Activated effector memory CD4-positive, alpha-beta T cell treated with Interleukin-2 at 50 U/mL for 16 hours (primary cell): ENCODE data around the gene NUMB.

Experiments
- DNase-seq: peaks from one replicate; pipeline ENCODE4 v3.0.0-alpha.2; 2020

The NUMB gene

DNA sequence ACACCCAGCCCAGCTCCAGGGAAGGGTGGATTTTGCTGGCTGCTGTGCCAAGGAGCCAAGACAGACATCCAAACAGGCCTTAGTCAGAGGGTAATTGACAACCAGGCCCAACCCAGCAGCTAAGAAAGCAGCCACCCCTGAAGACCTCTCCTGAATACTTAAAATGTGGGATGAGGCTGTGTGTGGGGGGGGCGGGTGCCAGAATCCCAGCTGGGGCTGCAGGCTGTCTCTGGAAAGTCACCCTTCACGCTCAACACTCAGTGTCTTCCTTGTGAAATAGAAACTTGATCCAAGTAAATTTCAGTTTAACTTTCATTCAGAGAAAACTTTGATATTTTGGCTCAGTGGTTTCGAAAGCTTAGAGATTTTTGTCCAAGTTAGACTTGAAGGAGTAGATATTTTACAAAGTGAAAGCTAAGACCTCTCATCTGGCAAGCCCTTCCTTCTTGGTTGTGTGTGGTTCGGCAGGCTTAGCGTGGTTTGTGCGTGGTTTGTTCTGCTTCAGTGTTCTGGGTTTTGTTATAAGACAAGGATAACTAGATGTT is 215.9 kb downstream of the NUMB start:
- no peak for DNase-seq

DNA sequence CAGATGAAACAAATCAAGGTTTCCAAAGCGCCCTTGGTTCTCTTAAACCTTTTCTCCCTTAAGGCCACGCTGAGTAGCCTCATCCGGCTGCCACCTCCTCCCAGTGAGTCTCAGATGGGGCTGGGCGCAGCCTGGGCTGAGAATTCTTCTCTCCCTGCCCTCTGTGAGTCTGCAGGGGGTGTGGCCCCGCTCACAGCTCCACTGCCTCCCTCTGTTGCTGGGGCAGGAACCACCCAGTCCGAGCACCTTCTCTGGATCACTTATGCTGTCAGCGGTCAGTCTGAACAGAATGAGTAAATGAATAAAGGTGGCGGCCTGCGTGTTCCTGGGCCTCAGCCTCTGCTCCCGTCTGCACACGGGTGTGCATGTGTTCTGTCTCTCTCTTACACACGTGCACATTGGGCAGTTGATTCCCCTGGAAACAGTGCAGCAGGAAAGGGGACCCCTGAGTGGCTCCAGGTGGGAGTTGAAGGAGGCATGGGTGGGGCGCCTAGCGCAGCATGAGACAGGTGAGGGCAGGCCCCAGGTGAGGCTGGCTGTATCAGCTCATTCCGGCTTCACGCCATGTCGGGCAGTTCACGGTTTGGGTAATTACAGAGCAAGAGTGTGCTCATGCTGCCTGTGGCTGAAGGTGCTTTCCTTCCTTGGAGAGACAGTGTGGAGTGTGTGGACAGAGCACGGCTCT is 216.7 kb downstream of the NUMB start:
- no peak for DNase-seq

DNA sequence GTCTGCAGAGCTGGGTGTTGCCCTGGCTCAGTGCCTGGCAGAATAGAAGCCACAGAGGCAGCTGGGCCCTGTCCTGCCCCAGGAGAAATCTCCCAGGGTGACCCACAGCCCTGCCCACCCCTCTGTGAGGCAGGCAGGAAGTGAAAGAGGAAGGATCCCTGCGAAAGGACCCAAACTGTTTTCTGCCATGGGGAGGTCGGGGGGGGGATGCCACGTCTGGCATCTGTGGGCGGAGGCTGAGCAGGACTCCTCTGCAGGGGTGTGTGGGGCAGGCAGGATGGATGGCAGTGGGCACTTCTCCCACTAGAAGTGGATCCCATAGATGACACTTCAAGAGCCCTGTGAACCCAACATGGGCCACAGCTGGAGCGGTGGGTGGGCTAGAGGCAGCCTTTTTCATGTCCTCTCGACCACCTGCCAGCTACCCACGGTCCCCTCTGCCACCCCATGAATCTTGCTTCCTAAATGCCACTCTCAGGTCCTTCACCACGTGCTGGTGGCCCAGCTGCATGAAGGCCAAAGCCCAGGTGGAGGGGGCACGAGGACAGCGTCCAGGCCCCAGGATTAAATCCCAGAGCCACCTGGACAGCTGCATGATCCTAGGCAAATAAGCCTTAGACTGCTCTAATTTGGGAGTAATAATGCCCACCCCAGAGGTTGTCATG is 217.4 kb downstream of the NUMB start:
- no peak for DNase-seq

DNA sequence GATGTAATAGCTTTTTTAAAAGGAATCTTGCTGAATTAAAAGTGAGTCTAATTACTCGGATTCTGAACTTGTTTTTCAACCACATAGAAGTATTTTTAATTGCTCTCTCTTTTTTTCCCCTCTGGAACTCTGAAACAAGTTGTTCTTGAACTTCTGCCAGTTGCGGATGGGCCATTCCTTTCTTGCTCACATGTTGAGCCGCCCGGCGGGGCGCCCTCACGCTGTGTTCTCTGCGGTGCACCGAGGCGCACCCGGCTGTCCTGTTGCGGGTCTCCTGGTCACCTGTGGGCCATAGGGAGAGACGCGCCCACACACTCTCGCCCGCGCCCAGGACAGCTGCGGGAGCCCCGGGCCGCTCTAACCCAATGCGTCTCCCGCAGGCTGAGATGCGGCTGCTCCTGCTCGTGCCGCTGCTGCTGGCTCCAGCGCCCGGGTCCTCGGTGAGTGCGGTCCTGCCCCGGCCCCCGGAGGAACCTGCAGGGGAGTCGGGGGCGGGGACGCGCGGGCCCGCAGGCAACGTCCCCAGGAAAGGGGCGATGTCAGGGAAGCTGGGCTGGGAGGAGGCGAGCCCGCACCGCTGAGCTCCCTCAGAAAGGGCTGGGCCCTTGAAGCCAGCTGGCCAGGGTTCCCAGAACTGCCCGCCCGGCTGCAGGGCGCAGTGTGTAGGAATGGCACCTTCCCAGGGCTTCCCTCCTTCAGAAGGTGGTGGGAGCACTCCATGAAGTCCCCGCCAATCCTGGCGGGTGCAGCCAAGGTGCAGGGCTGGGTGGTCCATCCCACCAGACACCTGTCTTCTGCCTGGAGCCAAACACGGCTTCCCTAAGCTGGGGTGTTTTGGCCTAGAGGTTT is 218.7 kb downstream of the NUMB start:
- DNase-seq = no peak

DNA sequence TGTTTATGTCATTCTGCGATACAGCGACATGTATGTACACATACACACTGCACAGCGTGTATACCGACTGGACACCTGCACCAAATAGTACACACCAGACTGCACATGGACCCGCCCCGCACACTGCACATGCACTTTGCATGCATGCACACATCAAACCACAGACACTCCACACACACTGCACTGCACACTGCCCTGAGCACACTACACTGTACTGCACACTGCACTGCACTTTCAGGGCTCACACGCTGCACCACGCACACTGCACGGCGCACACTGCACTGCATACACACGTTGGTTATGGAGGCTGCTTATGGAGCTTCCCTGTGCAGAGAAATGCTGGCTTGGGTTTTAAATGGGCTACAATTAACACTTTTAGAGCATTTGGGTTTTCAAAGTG is 219.4 kb downstream of the NUMB start:
- no peak for DNase-seq

DNA sequence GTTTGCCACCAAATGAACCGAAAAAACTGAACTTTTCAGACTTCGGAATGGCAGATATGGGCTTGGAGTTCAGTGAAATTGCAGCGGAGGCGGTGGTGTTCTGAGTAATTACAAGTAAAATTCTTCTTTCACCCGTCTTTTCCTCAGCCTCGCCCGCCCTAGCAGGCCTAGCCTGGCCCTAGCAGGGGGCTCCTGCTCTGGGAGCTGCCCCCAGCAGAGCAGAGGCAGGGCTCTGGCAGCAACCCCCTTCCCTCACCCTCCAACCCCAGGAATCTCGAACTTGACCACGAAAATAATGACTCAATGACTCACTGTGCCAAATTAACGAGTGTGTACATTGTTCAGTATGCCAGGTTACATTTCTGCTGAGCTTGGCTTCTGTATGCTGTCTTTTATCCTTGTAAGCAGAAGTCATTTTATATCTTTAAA is 219.9 kb downstream of the NUMB start:
- DNase-seq = no peak

DNA sequence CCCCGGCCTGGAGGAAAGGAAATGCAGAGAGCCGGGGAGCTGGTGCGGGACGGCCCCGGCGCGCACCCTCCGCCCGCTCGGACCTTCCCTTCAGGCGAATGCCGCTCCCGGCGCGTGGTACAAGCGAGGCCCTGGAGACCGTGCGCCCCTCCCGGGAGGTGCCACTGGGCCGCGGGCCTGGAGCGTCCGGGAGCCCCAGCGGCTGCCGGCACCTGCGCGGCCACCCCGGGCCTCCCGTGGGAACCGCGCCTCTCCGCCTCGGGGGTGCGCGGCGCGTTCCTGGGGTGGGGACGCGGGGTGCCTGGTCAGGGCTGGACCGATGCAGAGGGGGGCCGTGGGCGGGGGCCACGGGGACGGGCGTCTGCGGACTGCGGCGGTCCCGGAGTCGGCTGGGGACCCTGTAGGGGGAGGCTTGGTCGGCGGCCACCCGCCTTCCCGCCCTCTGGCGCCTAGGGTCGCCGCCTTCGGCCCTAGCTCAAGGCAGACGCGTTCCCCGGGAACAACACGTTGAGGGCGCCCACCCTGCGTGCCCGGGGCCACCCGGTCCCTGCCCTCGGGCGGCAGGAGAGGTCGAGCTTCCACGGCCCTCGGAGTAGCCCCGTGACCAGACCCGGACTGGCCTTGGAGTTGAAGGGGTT is 220.4 kb downstream of the NUMB start:
- no peak for DNase-seq

DNA sequence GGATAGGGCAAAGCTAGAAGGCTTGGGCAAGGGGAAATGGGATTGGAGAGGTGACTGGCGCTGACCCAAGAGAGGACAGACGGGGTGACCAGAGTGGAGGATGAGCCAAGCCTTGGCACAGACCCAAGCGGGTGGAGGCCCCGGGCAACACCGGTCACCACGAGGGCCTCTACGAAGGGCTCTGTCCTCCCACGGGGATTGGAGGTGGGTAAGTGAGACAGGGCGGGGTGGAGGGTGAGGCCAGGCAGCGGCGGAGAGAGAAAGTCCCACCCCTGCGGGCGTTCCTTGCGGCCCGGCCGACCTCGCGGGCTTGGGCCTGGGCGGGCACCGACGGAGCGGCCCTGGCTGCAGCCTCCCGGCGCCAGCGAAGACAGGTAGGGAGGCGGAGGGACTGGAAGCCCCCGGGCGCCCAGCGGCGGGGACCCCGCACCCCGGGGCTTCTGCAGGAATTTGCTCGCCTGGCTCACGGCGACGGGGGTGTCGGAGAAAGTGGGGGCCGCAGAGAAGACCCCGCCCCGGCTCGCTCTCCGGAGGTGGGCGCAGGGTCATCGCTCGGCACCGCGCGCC is 221.0 kb downstream of the NUMB start, which contains the start of gene PAPLN:
TSS of gene PAPLN (plus strand) at position 288 of the 567 bp plus-strand sequence. CDS start 2,273 bp downstream, outside the sequence.
- no peak for DNase-seq

DNA sequence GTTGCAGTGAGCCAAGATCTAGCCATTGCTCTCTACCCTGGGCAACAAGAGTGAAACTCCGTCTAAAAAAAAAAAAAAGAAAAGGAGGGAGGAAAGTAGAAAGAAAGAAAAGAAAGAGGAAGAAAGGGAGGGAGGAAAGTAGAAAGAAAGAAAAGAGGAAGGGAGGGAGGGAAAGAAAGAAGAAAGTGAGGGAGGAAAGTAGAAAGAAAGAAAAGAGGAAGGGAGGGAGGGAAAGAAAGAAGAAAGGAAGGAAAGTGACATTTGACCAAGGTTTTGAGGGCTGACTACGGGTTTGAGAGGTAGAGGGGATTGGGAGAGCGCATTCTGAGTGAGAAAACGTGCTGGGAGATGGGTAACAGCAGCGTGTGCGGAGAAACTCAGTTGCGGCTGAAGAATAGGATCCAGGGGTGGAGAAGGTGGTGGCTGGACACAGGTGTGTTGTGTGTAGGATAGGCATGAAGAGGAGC is 221.6 kb downstream of the NUMB start:
- no peak for DNase-seq

DNA sequence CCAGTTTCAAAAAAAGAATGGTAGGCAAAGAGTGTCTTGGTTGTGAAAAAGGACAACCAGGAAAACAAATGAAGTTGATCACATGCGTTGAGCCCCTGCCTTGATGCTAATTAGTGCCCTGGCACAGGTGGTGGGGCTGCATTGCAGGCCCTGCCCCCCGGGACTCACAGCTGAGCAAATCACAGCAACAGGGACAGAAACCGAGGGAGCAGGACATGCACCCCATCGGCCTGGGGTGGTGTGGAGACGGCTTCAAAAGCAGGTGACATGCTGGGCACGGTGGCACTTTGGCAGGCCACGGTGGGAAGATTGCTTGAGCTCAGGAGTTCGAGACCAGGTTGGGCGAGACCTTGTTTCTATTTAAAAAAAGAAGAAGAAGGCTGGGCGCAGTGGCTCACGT is 222.2 kb downstream of the NUMB start:
- DNase-seq = no peak

DNA sequence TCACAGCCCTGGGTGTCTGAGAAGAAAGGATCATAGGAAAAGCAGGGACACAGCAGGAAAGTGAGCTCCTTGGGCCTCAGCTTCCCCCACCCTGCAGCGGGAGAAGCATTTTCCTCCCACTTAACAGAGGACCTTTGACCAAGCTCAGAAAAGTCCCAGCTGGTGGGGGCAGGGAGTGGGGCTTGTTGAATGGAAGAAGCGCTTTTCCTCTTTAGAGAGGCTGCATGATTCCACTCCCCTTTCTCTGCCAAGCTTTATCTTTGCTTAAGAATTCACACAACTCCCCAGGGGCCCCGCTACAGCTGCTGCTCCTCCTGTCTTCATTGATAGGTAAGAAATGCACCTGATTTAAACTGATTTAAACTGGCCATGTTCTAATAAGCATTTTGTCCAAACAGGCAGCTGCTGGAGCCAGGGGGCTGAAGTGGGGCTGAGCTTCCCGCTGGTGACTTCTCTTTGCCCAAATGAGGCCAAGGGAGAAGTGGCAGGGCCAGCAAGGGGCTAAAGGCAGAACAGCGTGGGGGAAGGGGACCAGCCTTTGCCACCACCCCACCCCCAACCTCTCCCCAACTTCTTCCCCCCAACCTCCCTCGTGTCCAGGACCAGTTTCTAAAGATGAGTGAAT is 222.7 kb downstream of the NUMB start:
- DNase-seq = no peak

DNA sequence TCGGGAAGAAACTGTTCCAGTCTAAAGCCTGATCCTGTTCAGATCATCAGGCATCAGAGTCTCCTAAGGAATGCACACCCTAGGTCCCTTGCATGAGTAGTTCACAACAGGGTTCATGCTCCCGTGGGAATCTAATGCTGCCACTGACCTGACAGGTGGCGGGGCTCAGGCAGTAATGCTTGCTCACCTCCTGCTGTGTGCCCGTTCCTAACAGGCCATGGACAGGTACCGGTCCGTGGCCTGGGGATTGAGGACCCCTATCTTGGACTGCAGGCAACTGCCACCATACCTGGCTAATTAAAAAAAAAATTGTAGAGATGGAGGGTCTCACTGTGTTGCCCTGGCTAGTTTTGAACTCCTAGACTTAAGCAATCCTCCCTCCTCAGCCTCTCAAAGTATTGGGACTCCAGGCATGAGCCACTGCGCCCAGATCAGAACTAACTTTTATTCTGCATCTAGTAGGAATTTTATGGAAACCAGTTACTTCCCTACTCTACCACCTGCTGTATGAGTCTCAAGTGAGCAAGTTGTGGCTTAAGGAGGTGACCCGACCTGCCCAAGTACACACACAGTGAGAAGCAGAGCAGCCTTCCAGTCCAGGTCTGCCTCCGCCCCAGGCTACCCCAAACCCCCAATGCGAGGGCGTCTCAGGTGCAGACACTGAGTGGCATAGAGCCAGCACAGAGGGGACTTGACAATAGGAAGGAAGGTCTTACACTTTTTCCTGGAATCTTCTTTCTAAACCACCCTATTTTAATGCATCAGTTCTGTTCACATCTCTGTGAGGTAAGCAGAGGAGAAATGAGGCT is 223.6 kb downstream of the NUMB start:
- DNase-seq = no peak

DNA sequence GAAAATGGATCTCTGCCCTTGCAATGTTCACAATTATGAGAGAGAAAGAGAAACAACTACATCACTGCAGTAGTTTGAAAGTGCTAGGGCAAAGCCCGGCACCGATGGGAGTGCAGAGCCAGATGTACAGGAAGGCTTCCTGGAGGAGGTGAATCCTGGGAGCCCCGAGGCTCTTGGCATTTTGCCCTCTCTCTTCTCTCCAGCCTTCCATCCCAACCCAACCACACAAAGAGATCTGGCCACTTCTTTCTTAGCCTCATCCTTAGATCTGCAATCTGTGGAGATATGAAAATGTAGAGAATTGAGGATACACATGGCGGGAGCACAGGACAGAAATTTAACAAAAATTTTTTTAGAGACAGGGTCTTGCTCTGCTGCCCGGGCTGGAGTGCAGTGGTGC is 224.3 kb downstream of the NUMB start:
- DNase-seq = no peak

DNA sequence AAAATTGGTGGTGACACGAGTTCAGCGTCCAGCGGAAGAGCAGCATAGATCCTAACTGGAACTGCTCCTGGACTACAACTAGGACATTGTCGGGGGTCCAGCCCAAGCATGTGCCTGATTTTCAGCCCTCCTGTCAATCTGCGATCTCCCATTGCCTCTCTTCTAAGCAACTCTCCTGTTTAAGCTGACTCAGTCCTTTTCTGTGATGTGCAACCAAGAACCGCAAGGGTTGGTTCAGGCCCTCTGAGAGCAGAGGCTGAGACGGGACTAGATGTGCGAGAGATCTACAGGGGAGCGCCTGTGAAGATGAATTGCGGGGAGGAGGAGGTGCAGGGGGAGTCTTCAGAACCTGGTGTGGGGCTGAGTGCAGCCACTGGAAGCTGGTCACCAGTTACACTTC is 224.8 kb downstream of the NUMB start:
- DNase-seq = no peak

DNA sequence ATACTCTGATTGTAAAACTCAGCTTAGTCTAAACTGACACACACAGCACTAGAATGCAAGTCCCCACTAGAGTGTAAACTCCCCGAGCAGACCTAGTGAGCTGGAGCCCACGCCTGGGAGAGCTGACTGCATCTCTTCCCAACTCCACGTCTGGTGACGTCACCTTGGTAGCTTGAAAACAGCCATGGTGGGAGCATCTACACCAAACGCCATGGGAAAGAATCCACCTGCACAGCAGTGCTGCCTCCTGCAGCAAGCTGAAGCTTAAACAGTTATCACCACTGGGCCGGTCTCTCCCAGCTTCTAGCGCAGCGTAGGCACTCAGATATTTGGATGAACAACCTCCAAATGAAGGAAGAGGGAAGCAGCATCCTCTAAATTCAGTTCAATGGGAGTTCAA is 225.4 kb downstream of the NUMB start:
- no peak for DNase-seq

DNA sequence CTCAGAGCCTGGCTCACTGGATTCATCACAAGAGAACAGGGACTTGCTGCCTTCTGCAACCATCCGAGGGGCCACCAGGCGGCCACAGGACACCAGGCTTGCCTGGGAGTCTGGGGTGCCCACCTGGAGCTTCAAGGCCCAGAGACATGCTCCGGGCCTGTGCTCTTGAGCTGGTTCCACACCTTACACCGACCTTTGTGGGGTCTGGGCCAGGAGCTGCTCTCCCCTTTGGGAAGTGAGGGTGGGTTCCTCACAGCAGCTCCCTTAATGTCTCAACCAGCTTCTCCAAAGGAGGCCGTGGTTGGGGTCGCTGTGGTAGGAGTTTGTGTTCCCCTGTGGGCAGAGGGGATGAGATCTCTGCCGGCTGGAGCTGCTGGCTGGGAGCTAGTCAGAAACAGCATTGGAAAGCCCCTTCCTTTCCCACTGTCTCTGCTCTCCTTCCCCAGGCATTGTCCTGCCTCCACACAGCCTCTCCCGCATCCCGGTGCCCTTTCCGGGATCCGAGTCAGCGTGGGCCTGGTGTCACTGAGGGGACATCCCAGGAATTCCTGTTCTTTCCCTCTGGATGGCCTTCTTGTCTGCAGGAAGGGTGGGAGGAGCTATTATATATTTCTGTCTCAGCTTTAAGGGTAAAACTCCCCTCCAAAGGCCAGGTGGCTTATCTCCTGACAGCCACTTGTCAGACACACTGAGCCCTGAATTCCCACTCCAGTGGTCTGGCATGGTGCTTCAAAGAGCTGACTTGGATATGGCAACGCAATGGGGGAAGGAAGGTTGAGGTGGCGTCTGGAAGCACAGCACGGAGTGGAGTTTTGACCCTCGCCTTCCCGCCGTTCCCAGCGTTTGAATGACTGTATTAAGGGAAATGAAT is 226.1 kb downstream of the NUMB start:
- DNase-seq = no peak

DNA sequence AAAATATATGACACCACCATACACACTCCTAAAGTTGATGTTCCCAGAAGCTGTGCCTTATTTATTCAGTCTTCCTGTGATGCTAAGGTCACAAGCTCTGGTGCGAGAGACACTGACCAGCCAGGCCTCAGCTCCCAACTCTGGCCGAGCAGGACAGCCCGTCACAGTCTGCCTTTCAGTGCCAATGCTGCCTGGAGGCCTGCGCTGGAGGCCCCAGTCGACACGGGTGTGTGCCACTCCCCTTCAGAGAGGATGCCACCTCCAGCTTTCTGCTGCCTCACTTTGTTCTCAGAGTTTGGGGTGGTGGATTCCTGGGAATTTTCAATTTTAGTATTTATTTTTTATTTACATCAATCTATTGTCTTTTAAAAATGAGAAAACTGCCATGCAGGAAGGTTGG is 228.3 kb downstream of the NUMB start:
- no peak for DNase-seq

DNA sequence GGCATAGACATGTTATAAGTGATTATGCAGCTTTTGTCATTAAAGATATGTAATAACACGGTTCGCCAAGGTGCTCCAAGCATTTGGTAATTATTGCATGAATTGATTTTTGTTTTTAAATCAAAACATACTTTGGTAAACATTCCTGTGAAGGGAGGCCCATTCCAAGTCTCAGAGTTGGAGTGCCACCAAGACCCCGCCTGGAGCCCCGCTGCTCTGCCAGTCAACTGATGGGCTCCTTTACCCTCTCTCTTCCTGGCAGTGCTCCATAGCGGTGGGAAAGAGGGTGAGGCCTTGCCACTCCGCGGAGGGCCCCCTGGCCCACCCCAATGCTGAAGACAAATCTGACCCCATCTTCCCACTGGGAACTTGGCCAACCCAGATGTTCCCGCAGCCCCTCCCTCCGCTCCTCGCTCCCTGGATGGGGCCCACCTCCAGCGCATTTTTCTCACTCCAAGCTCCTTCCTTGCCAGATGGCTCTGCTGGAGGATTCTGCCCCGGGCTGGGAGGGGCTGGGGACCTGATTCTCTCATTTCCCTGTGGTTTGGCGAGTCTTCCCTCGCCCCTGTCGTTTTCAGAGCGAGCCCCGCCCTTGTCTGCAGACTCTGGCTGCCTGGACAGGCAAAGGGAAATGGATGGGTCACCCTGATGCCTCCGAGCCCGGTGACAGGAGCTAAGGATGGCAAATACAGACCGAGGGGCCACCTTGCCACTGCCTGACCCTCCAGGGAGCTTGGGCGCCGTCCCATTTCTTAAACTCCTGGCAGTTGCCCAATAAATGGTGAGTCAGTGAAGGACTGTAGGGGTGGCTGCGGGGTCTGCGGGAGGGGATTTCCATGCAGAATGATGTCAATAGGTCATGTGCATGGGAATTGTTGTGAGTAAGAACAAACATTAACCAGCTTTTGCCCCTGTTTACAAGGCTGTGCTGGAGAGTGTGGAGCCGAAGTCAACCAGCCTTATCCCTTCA is 230.2 kb downstream of the NUMB start:
- DNase-seq = no peak

DNA sequence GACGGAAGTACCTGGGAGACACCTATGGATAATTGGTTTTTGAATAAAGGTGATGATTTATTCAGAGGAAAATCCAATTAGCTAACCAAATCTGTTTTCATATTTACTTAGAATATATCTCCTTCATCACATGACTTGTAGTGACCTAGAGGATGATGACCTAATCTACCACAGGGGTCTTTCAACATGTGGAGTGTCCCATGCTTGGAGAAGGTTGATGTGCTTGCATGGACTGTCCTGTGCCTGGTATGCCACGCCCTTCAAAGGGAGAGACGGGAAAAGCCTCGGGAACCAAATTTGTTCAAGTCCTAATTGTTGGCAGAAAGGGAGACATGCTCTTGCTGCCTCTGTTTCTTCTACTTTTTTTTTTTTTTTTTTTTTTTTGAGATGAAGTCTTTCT is 232.8 kb downstream of the NUMB start:
- no peak for DNase-seq
